NCI-H2107 treated with DMSO at 0.1 percent for 48 hours (cell line): ENCODE results near the gene CNNM3.
"Not testable (repeated sequence)": the region's sequence is repeated elsewhere in the genome, so short reads cannot be mapped to it uniquely, and the experiment has no call there.

Experiments
- DNase-seq: peaks from one replicate; lab custom pipeline; 2025; ENCODE audit not compliant: unreplicated experiment; lab: John Stamatoyannopoulos, UW

The CNNM3 gene

GRCh38 chr2:96816127-96816835 is at the start of gene CNNM3:
Gene CNNM3 (plus strand): TSS chr2:96816268. CDS start chr2:96816278, 10 bp downstream.
- DNase-seq, result peak; percentile 77

GRCh38 chr2:96767135-96767871 is 48.8 kb upstream of the CNNM3 start:
- no peak for DNase-seq

DNA sequence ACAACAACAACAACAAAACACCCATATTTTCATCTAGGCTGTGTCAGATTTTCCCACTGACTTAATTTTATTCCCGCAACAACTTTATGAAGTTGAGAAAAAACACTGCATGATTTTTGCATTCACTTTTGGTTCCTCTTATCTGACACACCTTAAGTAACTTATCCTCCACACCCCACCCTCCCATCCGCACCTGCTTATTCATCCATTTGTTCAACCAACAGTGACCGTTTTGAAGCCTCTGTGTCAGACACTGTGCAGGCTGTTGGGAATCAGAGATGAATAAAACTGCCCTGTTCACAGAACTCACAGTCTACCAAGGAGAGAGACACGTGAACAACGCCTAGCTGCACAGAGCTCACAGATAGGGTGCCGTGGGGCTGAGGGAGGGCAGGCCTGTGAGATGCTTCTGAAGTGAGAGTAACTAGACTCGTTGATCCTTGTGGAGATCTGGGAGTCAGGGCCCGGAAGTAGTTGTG is 47.9 kb upstream of the CNNM3 start:
- no peak for DNase-seq

DNA sequence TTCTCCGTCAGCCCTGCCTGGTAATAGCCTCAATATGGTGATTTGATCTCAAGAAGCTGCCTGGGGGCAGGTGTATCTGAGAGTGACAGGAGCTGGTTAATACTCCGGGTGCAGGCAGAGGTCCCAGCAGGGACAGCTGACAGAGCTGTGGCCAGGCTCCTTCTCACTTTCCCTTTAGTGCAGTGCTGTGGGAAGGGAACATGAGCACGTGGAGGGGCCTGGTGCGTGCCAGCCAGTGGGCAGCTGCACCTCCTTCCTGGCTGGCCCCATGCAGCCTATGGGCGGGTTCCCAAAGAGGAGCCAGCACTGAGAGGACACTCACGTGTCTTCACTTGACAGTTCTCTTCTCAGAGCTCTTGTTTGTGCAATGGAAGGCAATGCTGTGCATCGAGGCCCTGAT is 46.3 kb upstream of the CNNM3 start:
- DNase-seq, result no peak

- no peak for DNase-seq
Observed at GRCh38 chr2:96770442-96771202, 45.4 kb upstream of the CNNM3 start.

DNA sequence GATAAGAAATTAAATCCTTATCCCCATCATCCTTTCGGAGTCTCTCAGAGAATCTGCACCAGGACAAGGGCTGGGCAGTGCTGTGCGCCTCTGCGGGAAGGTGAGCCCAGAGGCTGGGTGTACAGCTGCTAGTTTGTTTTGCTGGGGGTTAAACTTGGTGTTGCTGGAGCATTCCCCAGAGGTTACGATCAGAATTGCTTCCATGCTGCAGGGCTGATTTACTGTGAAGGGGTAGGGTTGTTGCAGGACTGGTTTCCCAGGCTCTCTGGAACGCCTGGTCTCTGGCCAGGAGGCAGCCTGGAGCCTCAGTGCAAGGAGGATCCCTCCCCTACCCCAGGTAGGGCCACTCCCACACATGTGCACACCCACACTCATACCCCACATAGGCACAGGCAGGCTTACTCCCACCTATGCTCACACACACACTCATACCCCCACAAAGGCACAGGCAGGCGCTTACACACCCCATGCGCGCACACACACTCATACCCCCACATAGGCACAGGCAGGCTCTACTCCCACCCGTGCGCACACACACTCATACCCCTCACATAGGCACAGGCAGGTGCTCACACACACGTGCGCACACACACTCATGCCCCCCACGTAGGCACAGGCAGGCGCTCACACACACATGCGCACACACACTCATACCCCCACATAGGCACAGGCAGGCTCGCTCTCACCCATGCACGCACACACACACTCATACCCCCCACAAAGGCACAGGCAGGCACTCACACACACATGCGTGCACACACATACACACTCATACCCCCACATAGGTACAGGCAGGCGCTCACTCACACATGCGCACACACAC is 44.1 kb upstream of the CNNM3 start:
- peak; percentile 69 for DNase-seq

DNA sequence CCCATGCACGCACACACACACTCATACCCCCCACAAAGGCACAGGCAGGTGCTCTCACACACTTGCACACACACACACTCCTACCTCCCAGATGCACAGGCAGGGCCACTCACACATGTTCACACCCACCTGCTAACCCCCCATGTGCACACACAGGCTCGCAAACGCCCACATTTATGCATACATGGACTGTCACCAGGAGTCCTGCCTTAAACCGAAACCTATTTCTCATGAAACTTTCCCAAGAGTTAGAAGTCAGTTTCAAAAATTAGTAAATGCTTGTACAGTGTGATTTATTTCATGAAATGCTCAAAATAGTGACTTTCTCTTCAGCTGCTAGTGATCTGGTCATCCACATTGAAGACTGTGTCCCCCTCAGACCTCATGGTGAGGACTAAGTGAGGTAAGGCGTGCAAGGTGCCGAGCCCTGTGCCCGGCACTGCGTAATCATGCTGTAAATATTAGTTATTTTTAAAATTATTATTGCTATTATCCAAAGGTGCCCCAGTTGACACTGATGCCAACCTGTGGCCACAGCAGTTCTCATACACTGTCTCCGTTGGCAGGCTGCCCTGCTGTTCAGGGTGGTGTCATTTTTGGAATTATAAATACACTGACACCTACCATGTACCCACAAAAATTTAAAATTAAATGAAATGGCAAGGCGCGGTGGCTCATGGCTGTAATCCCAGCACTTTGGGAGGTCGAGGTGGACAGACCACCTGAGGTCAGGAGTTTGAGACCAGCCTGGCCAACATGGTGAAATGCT is 43.0 kb upstream of the CNNM3 start:
- DNase-seq, result no peak

DNA sequence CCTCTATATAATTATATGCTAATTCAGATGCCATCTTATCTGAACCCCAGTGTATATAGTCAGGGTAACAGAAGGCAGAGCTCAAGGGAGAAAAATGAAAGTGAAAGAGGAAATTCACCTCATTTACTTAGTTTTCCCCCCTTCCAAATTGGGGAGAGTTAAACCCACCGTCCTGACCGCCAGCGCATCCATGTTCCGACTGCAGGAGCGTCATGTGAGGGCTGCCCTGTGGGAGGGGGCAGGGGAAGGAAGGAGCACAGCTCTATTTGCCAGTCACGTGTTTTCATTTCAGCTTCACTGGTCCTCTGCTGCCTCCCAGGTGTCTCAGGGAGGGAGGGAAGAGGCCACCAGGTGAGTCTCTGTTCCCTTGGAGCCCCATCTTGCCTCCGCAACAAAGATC is 42.1 kb upstream of the CNNM3 start:
- DNase-seq, result peak; percentile 71

DNA sequence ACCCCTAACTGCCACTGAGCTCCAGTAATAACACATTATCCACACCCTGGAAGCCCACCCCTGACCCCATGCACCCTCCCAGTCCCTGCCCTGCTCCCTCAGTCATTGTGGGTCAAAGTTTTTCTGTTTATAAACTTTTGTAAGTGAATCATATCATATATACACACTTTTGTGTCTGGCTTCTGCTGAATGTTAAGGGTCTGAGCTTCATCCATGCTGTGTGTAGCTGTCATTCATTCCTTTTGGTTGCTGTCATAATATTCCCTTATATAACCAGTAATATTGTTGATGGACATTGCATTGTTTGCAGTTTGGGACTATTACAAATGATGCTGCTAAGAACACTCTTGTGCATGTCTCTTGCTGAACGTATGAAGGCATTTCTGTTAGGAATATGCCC is 40.9 kb upstream of the CNNM3 start:
- no peak for DNase-seq

- no peak for DNase-seq
Observed at GRCh38 chr2:96783388-96783787, 32.7 kb upstream of the CNNM3 start.

DNA sequence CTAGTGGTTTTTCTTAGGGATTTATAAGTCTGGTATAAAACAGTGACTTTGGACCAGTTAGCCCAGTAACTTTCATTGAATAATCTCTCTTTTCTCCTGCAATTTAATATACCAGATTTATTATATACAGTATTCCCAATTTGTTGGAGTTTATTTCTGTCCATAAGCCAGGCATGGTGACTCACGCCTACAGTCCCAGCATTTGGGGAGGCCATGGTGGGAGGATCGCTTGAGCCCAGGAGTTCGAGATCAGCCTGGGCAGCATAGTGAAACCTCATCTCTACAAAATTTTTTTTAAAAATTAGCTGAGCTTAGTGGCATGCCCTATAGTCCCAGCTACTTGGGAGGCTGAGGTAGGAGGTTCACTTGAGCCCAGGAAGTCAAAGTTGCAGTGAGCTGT is 28.7 kb upstream of the CNNM3 start:
- no peak for DNase-seq

DNA sequence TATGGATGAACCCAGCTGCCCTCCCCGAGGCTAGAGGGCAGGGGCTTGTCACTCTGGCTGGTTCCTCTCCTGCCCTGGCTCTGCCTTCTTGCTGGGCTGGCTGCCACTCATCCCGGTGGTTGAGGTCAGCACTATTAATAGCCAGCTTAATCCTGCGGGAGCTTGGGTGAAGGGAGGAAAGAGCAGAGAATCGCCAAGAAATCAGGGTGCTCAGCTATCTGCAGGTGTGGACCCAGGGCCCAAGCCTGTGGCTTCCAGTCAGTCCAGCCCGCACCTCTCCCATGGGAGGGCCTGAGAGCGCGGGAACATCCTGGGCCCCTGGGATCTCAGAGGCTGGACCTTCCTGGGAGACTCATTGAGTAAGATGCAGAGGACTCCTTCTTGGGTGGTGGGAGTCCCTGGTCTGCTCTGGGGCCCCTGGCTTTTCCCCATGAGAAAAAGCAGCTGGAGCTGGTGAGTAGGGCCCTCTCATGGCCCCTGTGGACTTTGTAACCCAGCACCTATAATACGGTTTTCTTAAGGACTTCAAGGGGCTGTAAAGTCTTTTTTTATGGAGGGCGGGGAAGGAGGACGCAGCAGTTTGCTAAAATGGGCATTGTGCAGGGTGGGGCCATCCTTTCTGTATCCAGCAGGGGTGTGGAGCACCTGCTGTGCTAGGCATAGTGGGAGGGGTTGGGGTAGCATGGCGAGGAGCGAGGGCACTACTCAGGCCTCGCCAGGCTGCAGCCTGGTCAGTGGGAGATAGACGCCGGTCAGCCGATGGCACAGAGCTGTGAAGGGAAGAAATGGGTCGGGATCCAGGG is 27.4 kb upstream of the CNNM3 start:
- no peak for DNase-seq

DNA sequence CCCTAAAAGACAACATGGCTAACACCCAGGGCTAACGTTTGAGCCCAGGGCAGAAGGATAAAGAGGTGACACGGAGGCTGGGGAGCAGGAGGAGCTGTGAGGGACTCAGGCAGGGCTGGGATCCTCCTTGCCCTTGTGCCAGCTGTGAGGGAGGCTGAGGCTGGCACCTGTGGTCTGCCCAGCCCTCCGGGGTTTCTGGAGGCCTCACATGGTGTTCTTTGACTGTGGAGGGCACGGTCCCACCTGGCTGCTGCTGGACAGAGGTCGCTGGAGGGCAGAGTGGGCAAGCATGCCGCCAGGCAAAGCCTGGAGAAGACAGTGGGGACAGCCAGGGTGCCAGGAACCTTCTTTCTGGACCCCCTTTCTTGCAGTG is 26.8 kb upstream of the CNNM3 start:
- DNase-seq, result no peak

- no peak for DNase-seq
Observed at GRCh38 chr2:96792772-96793749, 23.0 kb upstream of the CNNM3 start.

GRCh38 chr2:96795076-96795475 is 21.0 kb upstream of the CNNM3 start:
- DNase-seq, result no peak

DNA sequence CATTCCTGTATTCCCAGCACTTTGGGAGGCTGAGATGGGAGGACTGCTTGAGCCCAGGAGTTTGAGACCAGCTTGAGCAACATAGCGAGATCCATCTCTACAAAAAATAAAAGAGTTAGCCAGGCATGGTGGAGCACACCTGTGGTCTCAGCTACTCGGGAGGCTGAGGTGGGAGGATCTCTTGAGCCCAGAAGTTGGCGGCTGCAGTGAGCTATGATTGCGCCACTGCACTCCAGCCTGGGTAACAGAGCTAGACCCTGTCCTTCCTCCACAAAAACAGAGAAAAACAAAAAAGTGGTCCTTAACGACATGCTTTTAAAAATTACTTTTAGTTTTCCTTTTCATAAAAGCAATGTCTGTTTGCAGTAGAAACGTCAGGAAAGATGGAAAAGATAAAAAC is 19.6 kb upstream of the CNNM3 start:
- not testable (repeated sequence) for DNase-seq

DNA sequence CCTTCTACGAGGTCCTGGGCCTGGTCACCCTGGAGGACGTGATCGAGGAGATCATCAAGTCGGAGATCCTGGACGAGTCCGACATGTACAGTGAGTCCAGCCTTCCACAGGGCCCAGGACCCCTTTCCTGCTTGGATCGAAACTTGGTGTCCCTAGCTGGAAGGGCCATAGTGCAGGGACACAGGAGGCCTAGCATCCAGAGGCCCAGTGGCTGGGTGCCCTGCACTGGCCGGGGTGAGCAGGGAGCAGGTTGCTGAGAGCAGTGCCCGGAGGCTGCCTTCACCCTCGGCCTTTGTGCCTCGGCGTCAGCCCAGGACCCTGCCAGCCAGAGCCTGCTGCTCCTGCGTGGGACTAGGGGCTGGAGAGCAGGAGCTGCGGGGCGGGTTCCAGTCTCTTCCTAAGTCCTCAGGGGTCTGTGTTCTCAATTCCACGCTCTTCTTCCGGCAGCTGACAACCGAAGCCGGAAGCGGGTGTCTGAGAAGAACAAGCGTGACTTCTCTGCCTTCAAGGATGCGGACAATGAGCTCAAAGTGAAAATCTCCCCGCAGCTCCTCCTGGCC is 18.9 kb upstream of the CNNM3 start:
- DNase-seq, result no peak
